ENCODE measurements around the gene SMIM26.
A peak's percentile ranks its signal among the peaks of the same experiment; 100 is the strongest.

The SMIM26 gene

DNA sequence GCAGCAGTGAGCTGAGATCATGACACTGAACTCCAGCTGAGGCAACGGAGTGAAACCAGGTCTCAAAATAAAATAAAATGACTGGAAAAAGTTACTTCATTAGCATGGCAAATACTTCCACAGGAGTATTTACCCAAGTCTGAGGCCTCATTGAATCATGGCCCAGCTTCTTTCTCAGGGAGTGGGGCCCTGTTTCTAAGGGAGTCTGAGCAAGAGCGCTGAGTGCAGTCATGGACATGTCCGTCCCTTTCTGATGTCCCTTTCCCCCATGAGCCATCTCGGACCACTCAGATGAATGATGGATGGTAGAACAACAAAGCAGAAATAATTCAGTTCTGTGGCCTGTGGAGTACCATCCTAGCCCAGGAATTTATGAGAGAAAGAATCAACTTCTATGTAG is 12.8 kb downstream of the SMIM26 start:
- DNase-seq (ENCODE audit: low read depth in 2 of 2) = no peak

DNA sequence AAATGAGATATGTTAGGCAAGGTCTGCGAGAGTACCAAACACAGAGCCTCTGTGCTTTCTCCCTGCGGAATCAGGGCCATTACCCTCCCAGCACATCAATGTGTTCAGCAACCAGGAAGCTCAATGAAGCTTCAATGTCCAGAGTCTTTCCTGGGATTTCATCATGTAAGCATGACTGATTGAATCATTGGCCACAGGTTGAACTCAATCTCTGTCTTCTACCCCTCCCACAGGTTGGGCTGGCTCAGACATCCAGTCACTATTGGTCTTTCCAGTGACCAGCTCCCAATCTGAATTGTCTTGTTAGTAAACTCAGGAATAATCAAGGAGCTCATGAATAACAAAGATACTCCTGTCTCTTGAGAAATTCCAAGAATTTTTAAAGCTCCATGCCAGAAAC is 17.9 kb downstream of the SMIM26 start:
- DNase-seq (ENCODE audit: low read depth in 2 of 2) = no peak

DNA sequence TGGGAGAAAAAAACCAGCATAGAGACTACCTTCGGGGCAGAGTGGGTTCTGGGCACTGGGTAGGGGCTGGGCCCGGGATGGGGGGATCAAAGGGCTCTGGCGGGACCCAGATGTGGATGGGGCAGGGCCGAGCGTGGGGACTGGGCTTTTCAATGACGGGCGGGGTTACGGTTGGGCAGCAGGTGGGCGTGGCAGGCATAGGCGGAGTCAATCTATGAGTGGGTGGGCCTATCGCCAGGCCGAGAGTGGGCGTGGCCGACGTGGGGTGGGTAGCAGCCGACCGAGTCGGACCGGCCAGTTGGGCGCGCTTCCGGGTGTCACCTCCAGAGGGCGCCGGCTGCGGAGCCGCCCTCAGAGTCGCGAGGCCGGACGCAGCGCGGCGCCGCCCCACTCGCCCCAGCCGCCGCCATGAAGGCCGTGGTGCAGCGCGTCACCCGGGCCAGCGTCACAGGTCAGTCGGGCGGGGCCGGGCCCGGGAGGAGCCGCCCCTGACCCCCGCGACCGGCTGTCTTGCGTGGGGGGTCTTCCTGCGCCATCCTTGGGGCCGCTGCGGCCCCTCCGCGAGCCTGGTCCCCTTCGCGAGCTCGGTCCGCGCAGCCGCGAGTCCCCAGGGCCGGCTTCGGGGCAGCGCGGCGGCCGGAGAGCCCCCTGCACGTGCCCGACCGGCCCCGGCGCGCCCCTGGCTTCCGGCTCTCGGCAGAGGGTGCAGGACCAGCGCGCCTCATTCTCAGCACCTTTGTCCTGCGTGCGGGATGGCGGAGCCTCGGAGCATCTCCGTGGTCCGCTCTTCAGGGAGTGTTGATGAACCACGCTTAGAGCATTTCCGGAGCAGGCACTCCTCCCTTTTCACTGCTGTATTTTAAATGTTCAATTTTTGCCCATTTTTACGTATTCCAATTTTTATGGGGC is 20.7 kb downstream of the SMIM26 start, which contains the start of gene DTD1:
Gene DTD1 (plus strand): TSS at position 390 of the 909 bp plus-strand sequence. CDS start 19 bp downstream, at position 409.
- peak; percentile 91 to 92 for DNase-seq (ENCODE audit: low read depth in 2 of 2)

DNA sequence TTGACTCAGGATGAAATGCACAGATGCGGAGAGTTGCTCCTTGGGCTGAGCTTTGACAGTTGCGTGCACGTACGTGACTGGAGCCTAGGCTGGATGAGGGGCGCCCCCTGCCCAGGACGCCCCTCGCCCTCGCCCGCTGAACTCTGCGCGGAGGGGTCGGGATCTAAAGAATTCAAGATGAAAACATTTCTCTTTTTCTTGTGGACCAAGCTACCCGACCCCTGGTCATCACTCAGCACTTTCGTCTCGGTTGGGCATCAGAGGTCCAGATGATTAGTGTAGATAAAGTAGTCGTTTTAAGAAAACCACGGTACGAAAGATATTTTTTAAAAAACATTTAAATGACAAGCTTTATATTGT is 21.3 kb downstream of the SMIM26 start:
- no peak for DNase-seq (ENCODE audit: low read depth in 2 of 2)

DNA sequence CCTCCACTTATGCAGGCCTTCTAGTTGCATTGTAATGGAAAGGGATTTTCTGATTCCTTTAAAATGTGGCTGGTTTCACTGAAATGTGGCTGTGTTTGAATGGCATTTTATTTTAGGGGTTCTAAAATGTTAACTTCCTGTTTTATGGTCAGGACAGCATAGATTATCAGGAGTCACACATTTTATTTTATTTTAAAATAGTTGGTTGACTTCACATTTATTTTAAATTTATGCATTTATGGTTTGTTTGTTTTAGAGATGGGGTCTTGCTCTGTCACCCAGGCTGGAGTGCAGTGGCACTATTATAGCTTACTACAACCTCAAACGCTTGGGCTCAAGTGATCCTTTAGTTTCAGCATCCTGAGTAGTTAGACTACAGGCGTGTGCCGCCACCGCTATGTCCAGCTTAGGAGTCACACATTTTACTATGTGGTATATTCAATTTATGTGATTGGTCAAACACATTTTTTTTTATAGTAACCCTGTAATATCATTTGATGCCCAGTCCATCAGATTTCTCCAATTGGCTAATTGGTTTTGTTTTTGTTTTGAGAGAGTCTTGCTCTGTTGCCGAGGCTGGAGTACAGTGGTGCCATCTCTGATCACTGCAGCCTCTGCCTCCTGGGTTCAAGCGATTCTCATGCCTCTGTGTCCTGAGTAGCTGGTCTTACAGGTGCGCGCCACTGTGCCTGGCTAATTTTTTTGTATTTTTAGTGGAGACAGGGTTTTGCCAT is 22.9 kb downstream of the SMIM26 start:
- DNase-seq (ENCODE audit: low read depth in 2 of 2) = no peak

DNA sequence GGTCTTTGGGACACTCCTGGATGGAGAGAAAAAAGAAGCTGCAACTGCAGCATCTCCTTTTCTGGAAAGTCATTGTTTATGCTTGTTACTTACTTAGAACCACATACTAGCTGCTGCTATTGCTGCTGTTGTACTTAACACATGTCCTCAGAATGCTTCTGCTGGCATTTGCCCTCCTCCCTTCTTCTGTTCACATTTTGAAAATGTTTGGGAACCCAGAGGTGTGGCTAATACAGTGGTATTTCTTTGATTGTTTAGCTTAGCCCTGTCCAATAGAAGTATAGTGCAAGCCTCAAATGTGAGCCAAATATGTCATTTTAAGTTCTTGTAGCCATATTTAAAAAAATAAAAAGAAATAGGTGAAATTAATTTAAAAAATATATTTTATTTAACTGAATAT is 29.0 kb downstream of the SMIM26 start:
- no peak for DNase-seq (ENCODE audit: low read depth in 2 of 2)

DNA sequence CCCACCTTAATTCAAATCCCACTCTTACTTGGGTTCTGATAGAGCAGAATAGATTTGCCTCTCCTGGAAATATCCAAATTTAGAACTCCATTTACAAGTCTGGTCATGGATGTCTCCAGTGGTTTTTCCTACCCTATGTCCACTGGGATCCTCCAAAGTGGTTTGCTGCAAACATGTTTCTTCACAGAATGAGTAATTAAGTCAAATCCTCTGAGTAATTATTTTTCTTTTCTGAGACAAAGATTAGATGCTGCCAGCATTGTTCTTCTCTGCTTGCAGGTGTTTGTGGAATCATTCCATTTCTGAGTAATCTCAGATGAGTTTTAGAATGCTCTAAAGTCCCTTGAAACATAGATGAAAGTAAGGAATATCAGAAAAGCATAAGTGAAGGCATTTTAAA is 42.5 kb downstream of the SMIM26 start:
- no peak for DNase-seq (ENCODE audit: low read depth in 2 of 2)

DNA sequence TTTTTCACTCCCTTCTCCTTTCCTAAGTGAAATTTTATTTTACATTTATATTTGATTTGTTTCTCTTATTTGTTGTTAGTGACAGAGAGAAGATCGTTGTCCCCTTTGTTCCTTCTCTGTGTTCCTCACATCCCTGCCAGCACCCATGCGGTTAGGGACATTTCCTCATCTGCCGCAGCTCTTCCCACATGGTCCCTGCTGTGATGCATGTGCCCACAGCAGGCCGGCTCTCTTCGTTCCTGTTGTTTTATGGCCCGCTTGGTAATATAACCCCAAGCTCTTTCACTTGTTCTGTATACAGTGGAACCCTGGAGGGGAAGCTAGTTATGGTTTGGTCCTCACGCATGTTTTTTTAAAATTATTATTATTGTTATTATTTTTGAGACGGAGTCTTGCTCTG is 44.3 kb downstream of the SMIM26 start:
- no peak for DNase-seq (ENCODE audit: low read depth in 2 of 2)

DNA sequence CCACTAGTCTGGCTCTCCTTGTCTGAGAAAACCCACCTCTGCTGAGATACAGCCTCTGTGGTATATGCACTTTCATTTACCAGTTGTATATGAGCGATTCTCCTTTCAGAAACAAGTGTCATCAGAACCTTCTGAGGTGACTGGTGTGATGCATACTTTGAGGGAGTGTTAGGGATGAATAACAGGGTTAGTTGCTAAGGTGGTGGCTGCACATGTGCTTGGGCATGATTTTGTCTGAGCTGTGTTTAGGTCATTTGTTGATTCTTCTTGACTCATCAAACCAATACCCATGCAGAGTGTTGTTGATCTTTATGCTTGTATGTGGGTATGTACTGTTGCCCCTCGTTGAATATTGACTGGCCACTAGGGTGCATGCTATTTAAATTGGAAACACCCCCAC is 46.3 kb downstream of the SMIM26 start:
- DNase-seq (ENCODE audit: low read depth in 2 of 2) = no peak

DNA sequence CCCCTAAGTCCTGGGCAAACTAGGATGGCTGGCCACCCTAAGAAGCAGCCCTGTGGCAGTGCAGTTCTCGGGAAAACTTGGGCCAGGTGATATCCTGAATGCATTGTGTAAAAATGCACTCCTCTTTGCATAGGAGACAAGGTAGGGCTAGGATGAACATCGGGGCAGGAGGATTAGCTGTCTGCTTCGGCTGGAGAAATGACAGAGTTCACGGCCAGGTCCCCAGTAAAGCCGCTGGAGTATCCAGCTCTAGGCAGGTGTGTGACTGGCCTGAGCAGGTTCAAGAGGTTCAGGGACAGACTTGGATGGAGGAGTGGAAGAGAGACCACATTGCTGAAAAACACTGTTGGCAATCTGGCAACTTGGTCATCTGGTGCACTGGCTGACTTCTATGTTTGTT is 47.0 kb downstream of the SMIM26 start:
- no peak for DNase-seq (ENCODE audit: low read depth in 2 of 2)

DNA sequence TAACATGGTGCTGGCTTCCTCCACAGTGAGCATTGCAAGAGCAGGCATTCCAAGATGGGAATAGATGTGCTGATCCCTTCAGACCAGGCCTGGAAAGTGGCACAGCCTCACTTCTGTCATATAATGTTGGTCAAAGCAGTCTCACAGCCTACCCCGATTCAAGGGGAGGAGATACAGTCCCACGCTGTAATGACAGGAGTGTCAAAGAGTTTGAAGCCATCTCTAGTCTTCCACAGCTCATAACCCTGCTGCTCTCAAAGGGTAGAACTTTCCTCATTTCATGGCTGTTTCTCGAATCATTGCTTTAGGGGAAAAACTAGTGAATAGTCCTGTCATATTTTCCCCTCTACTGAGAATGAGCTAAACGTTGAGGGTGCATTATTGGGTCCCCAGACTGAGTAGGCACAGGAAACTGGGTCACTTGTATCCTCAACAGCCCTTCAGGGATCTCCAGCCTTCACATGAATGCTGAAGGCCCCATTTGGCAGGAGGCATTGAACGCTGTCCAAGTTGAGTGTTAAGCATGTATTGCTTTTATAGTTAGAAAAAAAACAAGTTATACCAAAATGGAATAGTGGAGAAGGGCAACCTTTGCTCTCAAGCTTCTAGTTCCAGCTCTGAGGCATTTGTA is 47.9 kb downstream of the SMIM26 start:
- DNase-seq (ENCODE audit: low read depth in 2 of 2) = no peak
